B cell (primary cell): ENCODE data around the gene SYT17. TPM values are rescaled to one million over a fixed set of nuclear protein-coding genes. Genes with fewer than 3 reads are reported as not detected.

ENCODE experiments used
- ATAC-seq: fragments of 200-7000 bp; cut with Tn5 transposase; one replicate; pipeline ENCODE4 v1.10.0; 2021; ENCODE audit warnings: low read depth, mild to moderate bottlenecking, moderate number of reproducible peaks, moderate library complexity
- CTCF ChIA-PET: fragments of 350-600 bp; sonication (Branson Sonifier 250); formaldehyde crosslinking; loops from one replicate; lab custom pipeline; 2021; ENCODE audit warnings: antibody characterized with exemption, inconsistent platforms; lab: Charles Lee
- POLR2A ChIA-PET: fragments of 350-600 bp; sonication (Branson Sonifier 250); formaldehyde crosslinking; loops from one replicate; lab custom pipeline; 2021; ENCODE audit warnings: antibody characterized with exemption; lab: Charles Lee
- DNase-seq: peaks from one replicate; pipeline ENCODE4 v3.0.0; 2013
- H2AFZ ChIP-seq: 2 replicates; pipeline ENCODE4 v1.6.1; 2012; ENCODE audit warnings: mild to moderate bottlenecking, low read depth, low read length; ENCODE audit not compliant: insufficient read depth, poor library complexity, severe bottlenecking
- H3K27ac ChIP-seq, 2 donors: 1 replicate in 1 of 2; 2 replicates in 1 of 2; pipeline ENCODE4 v1.5.1; 2012 to 2013; ENCODE audit warnings: low read length in 2 of 2, mild to moderate bottlenecking in 2 of 2, moderate library complexity in 1 of 2
- H3K27me3 ChIP-seq, 4 experiments: fragments of 200-600 bp in 1 of 4; sonication (generic) in 1 of 4; replicated peaks in 1 of 4; 1 replicate in 2 of 4; 2 replicates in 2 of 4; pipeline versions ENCODE4 v1.6.1 to v1.7.0; 2013 to 2016; ENCODE audit warnings: low read length in 3 of 4, mild to moderate bottlenecking in 2 of 4, mixed read lengths in 1 of 4, moderate library complexity in 1 of 4; ENCODE audit not compliant: insufficient read depth in 4 of 4, control insufficient read depth in 3 of 4; ENCODE audit errors: control extremely low read depth in 1 of 4
- H3K36me3 ChIP-seq, 2 experiments: replicated peaks in 1 of 2; 1 replicate in 1 of 2; 2 replicates in 1 of 2; pipeline versions ENCODE4 v1.6.1 to v1.7.1; 2013; ENCODE audit warnings: low read length in 1 of 2; ENCODE audit not compliant: insufficient read depth in 2 of 2, control insufficient read depth in 1 of 2; ENCODE audit errors: control extremely low read depth in 1 of 2, extremely low read depth in 1 of 2
- H3K4me1 ChIP-seq, 2 donors: fragments of 200-600 bp in 1 of 2; sonication (generic) in 1 of 2; 1 replicate in 1 of 2; 2 replicates in 1 of 2; pipeline versions ENCODE4 v1.5.1 to v1.6.1; 2013 to 2017; ENCODE audit warnings: low read length in 2 of 2; ENCODE audit not compliant: control insufficient read depth in 2 of 2, insufficient read depth in 2 of 2
- H3K4me2 ChIP-seq: replicated peaks from 2 replicates; pipeline ENCODE3; 2012; ENCODE audit warnings: mild to moderate bottlenecking, low read depth, low read length; ENCODE audit not compliant: poor library complexity, severe bottlenecking
- H3K4me3 ChIP-seq, 5 experiments: fragments of 200-600 bp in 1 of 5; sonication (generic) in 1 of 5; 1 replicate in 3 of 5; 2 replicates in 2 of 5; pipeline versions ENCODE4 v1.5.1 to v1.7.0; 2011 to 2016; ENCODE audit warnings: low read length in 4 of 5, mild to moderate bottlenecking in 4 of 5, low read depth in 2 of 5, control low read depth in 1 of 5, moderate library complexity in 1 of 5; ENCODE audit not compliant: insufficient read depth in 1 of 5; ENCODE audit errors: control extremely low read depth in 1 of 5, extremely low read depth in 1 of 5
- H3K79me2 ChIP-seq: fragments of 200-600 bp; sonication (generic); one replicate; pipeline ENCODE4 v1.6.0; 2016; ENCODE audit warnings: low read length; ENCODE audit not compliant: control insufficient read depth, insufficient read depth
- H3K9ac ChIP-seq: fragments of 200-600 bp; sonication (generic); 2 replicates; pipeline ENCODE4 v1.6.1; 2017; ENCODE audit warnings: mild to moderate bottlenecking, low read length, moderate library complexity
- H3K9me3 ChIP-seq, 3 donors: one replicate each; pipeline versions ENCODE4 v1.6.1 to v1.7.1; 2013; ENCODE audit warnings: low read length in 2 of 3; ENCODE audit not compliant: control insufficient read depth in 2 of 3, insufficient read depth in 1 of 3; ENCODE audit errors: control extremely low read depth in 1 of 3
- H4K20me1 ChIP-seq: 2 replicates; pipeline ENCODE4 v1.6.0; 2012; ENCODE audit warnings: mild to moderate bottlenecking, low read length; ENCODE audit not compliant: insufficient read depth, control insufficient read depth, poor library complexity, severe bottlenecking
- H3K27ac Mint-ChIP-seq: one replicate; pipeline ENCODE4 v1.8.0; 2021; ENCODE audit warnings: mixed read lengths
- H3K27me3 Mint-ChIP-seq: one replicate; pipeline ENCODE4 v1.8.0; 2021; ENCODE audit warnings: mixed read lengths
- H3K4me1 Mint-ChIP-seq: one replicate; pipeline ENCODE4 v1.8.0; 2021; ENCODE audit warnings: mixed read lengths
- H3K4me3 Mint-ChIP-seq: one replicate; pipeline ENCODE4 v1.8.0; 2021; ENCODE audit warnings: mixed read lengths
- H3K9me3 Mint-ChIP-seq: one replicate; pipeline ENCODE4 v1.8.0; 2022; ENCODE audit warnings: mixed read lengths; ENCODE audit not compliant: insufficient read depth
- CTCF ChIP-seq: fragments of 200-600 bp; IDR thresholded peaks from one replicate; pipeline ENCODE4 v1.8.0; 2022; ENCODE audit warnings: antibody characterized with exemption, mild to moderate bottlenecking
- EZH2 ChIP-seq: IDR thresholded peaks from 2 replicates; pipeline ENCODE4 v1.6.1; 2012; ENCODE audit warnings: borderline replicate concordance, low read depth, mild to moderate bottlenecking, moderate library complexity, low read length; ENCODE audit not compliant: insufficient read depth, poor library complexity, severe bottlenecking
- WGBS: methylation state at CpG from one replicate; pipeline ENCODE4 v1.1.5; 2013; ENCODE audit warnings: missing lambda C conversion rate; ENCODE audit not compliant: insufficient coverage; 5-methylcytosine and 5-hydroxymethylcytosine counted together
- intact Hi-C: fragments of 100-400 bp; cut with micrococcal nuclease; formaldehyde crosslinking; loops from one replicate; pipeline ENCODE4 v1.10.0; 2022
- polyA plus RNA-seq: library from polyadenylated mRNA; depleted of rRNA; stranded (reverse); fragments of >200 nt; gene quantifications from 2 replicates; pipeline ENCODE4 v1.2.3, GENCODE V29; 2012
- total RNA-seq, 2 donors: library from RNA; stranded (reverse); fragments of 120-200 nt in 1 of 2; gene quantifications; 1 replicate in 1 of 2; 2 replicates in 1 of 2; pipeline versions ENCODE4 v1.2.3 to v1.2.4, GENCODE V29; 2013 to 2022

Gene SYT17
- total and polyA plus RNA-seq, 2 donors (not counting 1 experiment from before 2014, with no cell fraction given): 24.9 to 27.7 TPM

- no peak overlapping the region for H3K27ac ChIP-seq
- DNase-seq: no peak
- Mint-ChIP-seq H3K27ac (no peak overlapping the region), H3K4me3 (no peak overlapping the region), H3K4me1 (peaks cover 37% of the 10 kb centered on the region), H3K27me3 (no peaks in the 10 kb centered on the region), H3K9me3 (no peaks in the 10 kb centered on the region)
- no peak overlapping the region for H2AFZ ChIP-seq
- no peak overlapping the region for H3K4me3 ChIP-seq
- H3K27me3 ChIP-seq: no peaks in the 10 kb centered on the region
- TF ChIP-seq EZH2: no peak
- no peak for TF ChIP-seq CTCF
- H3K4me2 ChIP-seq: no peak overlapping the region
- no peak overlapping the region for H3K9ac ChIP-seq
- H4K20me1 ChIP-seq: no peaks in the 10 kb centered on the region
- CTCF ChIA-PET: interaction anchor here (1.6 kb wide), 1 partner anchor 41 kb away, joined by 6 read pairs; no protein-coding TSS in a partner anchor
- no peaks in the 10 kb centered on the region for H3K79me2 ChIP-seq
- no CpG with 5 or more reads among the region's 3 CpGs for WGBS
- intact Hi-C loops: no loop called here
- peaks cover 7 to 18% of the 10 kb centered on the region in 2 donors for H3K4me1 ChIP-seq
- H3K9me3 ChIP-seq: peaks cover 0 to 12% (median 6%) of the 10 kb centered on the region in 3 donors
- no peak for ATAC-seq
- POLR2A ChIA-PET: no interaction called here
- no peaks in the 10 kb centered on the region for H3K36me3 ChIP-seq
These were observed 40.8 kb upstream of the SYT17 start for GRCh38 chr16:19127205-19127604.

GRCh38 chr16:19127674-19128131, 40.3 kb upstream of the SYT17 start:
- H3K4me3 ChIP-seq: no peak overlapping the region
- no peak overlapping the region for H2AFZ ChIP-seq
- no peak overlapping the region for H3K9ac ChIP-seq
- CTCF ChIA-PET: interaction anchor here (1.6 kb wide), 1 partner anchor 41 kb away, joined by 6 read pairs; no protein-coding TSS in a partner anchor
- TF ChIP-seq CTCF (no peak), EZH2 (no peak)
- DNase-seq (no peak), ATAC-seq (no peak)
- POLR2A ChIA-PET: no interaction called here
- Mint-ChIP-seq H3K4me3 (no peak overlapping the region), H3K27ac (peak overlapping the region; percentile 16), H3K9me3 (no peaks in the 10 kb centered on the region), H3K27me3 (no peaks in the 10 kb centered on the region), H3K4me1 (peaks cover 41% of the 10 kb centered on the region)
- H3K27ac ChIP-seq: no peak overlapping the region
- peaks cover 0 to 12% (median 6%) of the 10 kb centered on the region in 3 donors for H3K9me3 ChIP-seq
- H3K36me3 ChIP-seq: no peaks in the 10 kb centered on the region
- no peak overlapping the region for H3K4me2 ChIP-seq
- intact Hi-C loops: no loop called here
- no peaks in the 10 kb centered on the region for H3K27me3 ChIP-seq
- no peaks in the 10 kb centered on the region for H3K79me2 ChIP-seq
- peaks cover 7 to 23% of the 10 kb centered on the region in 2 donors for H3K4me1 ChIP-seq
- H4K20me1 ChIP-seq: no peaks in the 10 kb centered on the region
- 63% methylated on average over 3 of the region's 3 CpGs for WGBS
